Spleen (tissue), 11 donors: ENCODE measurements around the gene EP400. TPM values are rescaled to one million over a fixed set of nuclear protein-coding genes. Genes with fewer than 3 reads are reported as not detected.
"Not testable (repeated sequence)": the region's sequence is repeated elsewhere in the genome, so short reads cannot be mapped to it uniquely, and the experiment has no call there.

Source experiments
- DNase-seq: peaks from one replicate; pipeline ENCODE4 v3.0.0-alpha.2; 2020
- H3K27ac ChIP-seq, 8 donors: fragments of 200-600 bp; sonication (generic) in 7 of 8; 1 replicate in 4 of 8; 2 replicates in 4 of 8; pipeline versions ENCODE4 v1.5.0 to v1.8.0; 2016 to 2021; ENCODE audit warnings: inconsistent platforms in 4 of 8, mild to moderate bottlenecking in 4 of 8, moderate library complexity in 1 of 8
- H3K27me3 ChIP-seq, 7 donors: fragments of 200-600 bp; sonication (generic) in 6 of 7; replicated peaks in 1 of 7; 1 replicate in 4 of 7; 2 replicates in 3 of 7; pipeline versions ENCODE4 v1.5.0 to v1.8.0; 2016 to 2021; ENCODE audit warnings: inconsistent platforms in 3 of 7, mild to moderate bottlenecking in 1 of 7
- H3K36me3 ChIP-seq, 6 donors: fragments of 200-600 bp; sonication (generic) in 5 of 6; 1 replicate in 4 of 6; 2 replicates in 2 of 6; pipeline versions ENCODE4 v1.5.0 to v1.8.0; 2016 to 2021; ENCODE audit warnings: inconsistent platforms in 2 of 6
- H3K4me1 ChIP-seq, 6 donors: fragments of 200-600 bp; sonication (generic) in 5 of 6; 1 replicate in 3 of 6; 2 replicates in 3 of 6; pipeline versions ENCODE4 v1.5.0 to v1.8.0; 2016 to 2021; ENCODE audit warnings: inconsistent platforms in 3 of 6
- H3K4me3 ChIP-seq, 8 donors: fragments of 200-600 bp; sonication (generic) in 7 of 8; 1 replicate in 4 of 8; 2 replicates in 4 of 8; pipeline versions ENCODE4 v1.5.0 to v1.8.0; 2016 to 2021; ENCODE audit warnings: inconsistent platforms in 4 of 8, mild to moderate bottlenecking in 4 of 8, moderate library complexity in 2 of 8
- H3K9me3 ChIP-seq, 8 donors: fragments of 200-600 bp; sonication (generic) in 7 of 8; 1 replicate in 4 of 8; 2 replicates in 4 of 8; pipeline versions ENCODE4 v1.5.0 to v1.8.0; 2016 to 2021; ENCODE audit warnings: inconsistent platforms in 4 of 8
- POLR2A ChIP-seq, 3 donors: fragments of 450-650 bp; IDR thresholded peaks; one replicate each; pipeline ENCODE4 v1.5.1; 2017; ENCODE audit warnings: antibody characterized with exemption in 3 of 3, mild to moderate bottlenecking in 1 of 3
- POLR2AphosphoS5 ChIP-seq, 3 donors: sonication (generic); formaldehyde crosslinking; IDR thresholded peaks; one replicate each; pipeline ENCODE4 v1.5.1; 2017; ENCODE audit warnings: antibody characterized with exemption in 3 of 3
- WGBS, 5 donors: extraction: QIAGEN DNeasy Blood & Tissue Kit in 3 of 5; methylation state at CpG; one replicate each; pipeline versions ENCODE4 v1.1.5 to v1.1.7; 2013 to 2018; 5-methylcytosine and 5-hydroxymethylcytosine counted together
- intact Hi-C: fragments of 100-400 bp; cut with DNase I; formaldehyde crosslinking; loops from one replicate; pipeline ENCODE4 v1.15.0; 2023; ENCODE audit warnings: low total_unique reads
- polyA plus RNA-seq, 3 donors: library from polyadenylated mRNA; stranded (reverse); fragments of 200-250 nt; gene quantifications; one replicate each; pipeline ENCODE4 v1.2.1, GENCODE V29; 2013
- total RNA-seq, 7 donors: library from RNA; depleted of rRNA in 3 of 7; stranded (reverse); fragments of >200 nt in 3 of 7; fragmentation: NEBNext Ultra II Directional in 4 of 7; extraction: Animal tissue kit (Norgen Biotek cat#: 25700) in 4 of 7; gene quantifications; one replicate each; pipeline versions ENCODE4 v1.1.0 to v1.2.1, GENCODE V29; 2016 to 2021
- TF ChIP-seq, protein P1 (sequence below), 11 experiments: fragments of 200-600 bp in 7 of 11; fragments of 450-650 bp in 4 of 11; sonication (generic) in 4 of 11; IDR thresholded peaks in 8 of 11; conservative IDR thresholded peaks in 3 of 11; 1 replicate in 7 of 11; 2 replicates in 4 of 11; pipeline versions ENCODE4 v1.4.0 to v1.8.0; 2016 to 2021; ENCODE audit warnings: antibody characterized with exemption in 11 of 11, inconsistent platforms in 4 of 11, mild to moderate bottlenecking in 1 of 11
- donor health status: healthy with polysubstance abuse.
- donor health status: DM: no; HTN: no; CAD: no; lungs with moderate emphysema.
- donor health status: DM: no; HTN: no; CAD: no.
- donor health status: Bipolar disorder and iron deficiency.
- donor health status: healthy.
- donor health status: DM: no; HTN: no; CAD: no.
- donor health status: DM: yes; HTN: yes; CAD: no.

Gene EP400
- total and polyA plus RNA-seq, 10 donors, result 11.8 to 70.2 (median 45.6) TPM

- peaks cover 0 to 100% (median 81%) of the 10 kb centered on the region in 6 donors for H3K36me3 ChIP-seq
- intact Hi-C loops, result no loop called here
- H3K4me1 ChIP-seq, result peaks cover 0 to 26% (median 0%) of the 10 kb centered on the region in 6 donors
- no peak for DNase-seq
- no peak for TF ChIP-seq POLR2A (IDR thresholded peaks at IDR 0.05)
- H3K27me3 ChIP-seq, result no peaks in the 10 kb centered on the region
- no peak overlapping the region for H3K27ac ChIP-seq
- no peak overlapping the region for H3K4me3 ChIP-seq
- WGBS, 5 donors, result 94 to 98% (median 96%) methylated on average over 6 of the region's 6 CpGs
- no peaks in the 10 kb centered on the region for H3K9me3 ChIP-seq
These were observed 33.3 kb downstream of the EP400 start for GRCh38 chr12:131983026-131983425.

DNA sequence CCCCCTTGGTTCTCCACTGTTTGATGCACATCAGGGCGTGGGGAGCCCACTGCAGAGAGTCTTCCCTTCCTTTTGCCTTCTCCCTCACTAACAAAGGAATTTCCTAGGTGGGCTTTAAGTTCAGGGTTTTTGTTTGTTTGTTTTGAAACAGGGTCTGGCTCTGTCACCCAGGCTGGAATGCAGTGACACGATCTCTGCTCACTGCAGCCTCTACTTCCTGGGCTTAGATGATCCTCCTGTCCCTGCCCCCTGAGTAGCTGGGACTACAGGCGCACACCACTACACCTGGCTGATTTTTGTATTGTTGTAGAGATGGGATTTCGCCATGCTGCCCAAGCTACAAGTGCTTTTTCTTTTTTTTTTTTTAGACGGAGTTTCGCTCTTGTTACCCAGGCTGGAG, 33.8 kb downstream of the EP400 start:
- 89 to 91% (median 91%) methylated on average over 6 of the region's 6 CpGs for WGBS, 5 donors

GRCh38 chr12:131984334-131984733, 34.6 kb downstream of the EP400 start:
- 48 to 64% (median 55%) methylated on average over 3 of the region's 3 CpGs for WGBS, 5 donors
- Histone ChIP-seq H3K36me3 (peaks cover 4 to 100% (median 94%) of the 10 kb centered on the region in 6 donors), H3K4me1 (peaks cover 0 to 26% (median 0%) of the 10 kb centered on the region in 6 donors), H3K4me3 (no peak overlapping the region), H3K27ac (peak overlapping the region in 4 of 8 donors; percentile 69 to 82 (median 80)), H3K27me3 (no peaks in the 10 kb centered on the region), H3K9me3 (no peaks in the 10 kb centered on the region)
- intact Hi-C loops, result no loop called here
- TF ChIP-seq POLR2A (IDR thresholded peaks at IDR 0.05) (no peak), POLR2AphosphoS5 (IDR thresholded peaks at IDR 0.05) (no peak)
- TF ChIP-seq, protein P1, sequence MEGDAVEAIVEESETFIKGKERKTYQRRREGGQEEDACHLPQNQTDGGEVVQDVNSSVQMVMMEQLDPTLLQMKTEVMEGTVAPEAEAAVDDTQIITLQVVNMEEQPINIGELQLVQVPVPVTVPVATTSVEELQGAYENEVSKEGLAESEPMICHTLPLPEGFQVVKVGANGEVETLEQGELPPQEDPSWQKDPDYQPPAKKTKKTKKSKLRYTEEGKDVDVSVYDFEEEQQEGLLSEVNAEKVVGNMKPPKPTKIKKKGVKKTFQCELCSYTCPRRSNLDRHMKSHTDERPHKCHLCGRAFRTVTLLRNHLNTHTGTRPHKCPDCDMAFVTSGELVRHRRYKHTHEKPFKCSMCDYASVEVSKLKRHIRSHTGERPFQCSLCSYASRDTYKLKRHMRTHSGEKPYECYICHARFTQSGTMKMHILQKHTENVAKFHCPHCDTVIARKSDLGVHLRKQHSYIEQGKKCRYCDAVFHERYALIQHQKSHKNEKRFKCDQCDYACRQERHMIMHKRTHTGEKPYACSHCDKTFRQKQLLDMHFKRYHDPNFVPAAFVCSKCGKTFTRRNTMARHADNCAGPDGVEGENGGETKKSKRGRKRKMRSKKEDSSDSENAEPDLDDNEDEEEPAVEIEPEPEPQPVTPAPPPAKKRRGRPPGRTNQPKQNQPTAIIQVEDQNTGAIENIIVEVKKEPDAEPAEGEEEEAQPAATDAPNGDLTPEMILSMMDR (IDR thresholded peaks at IDR 0.05 in 8 of 11, conservative IDR thresholded peaks at IDR 0.05 in 3 of 11), result no peak
- no peak for DNase-seq

More for the DNA sequence above, 33.8 kb downstream of the EP400 start:
- no peak overlapping the region for H3K4me3 ChIP-seq
- intact Hi-C loops, result no loop called here
- H3K4me1 ChIP-seq, result peaks cover 0 to 26% (median 0%) of the 10 kb centered on the region in 6 donors
- no peak for TF ChIP-seq POLR2A (IDR thresholded peaks at IDR 0.05)
- no peak for TF ChIP-seq POLR2AphosphoS5 (IDR thresholded peaks at IDR 0.05)
- TF ChIP-seq, protein P1 (IDR thresholded peaks at IDR 0.05 in 8 of 11, conservative IDR thresholded peaks at IDR 0.05 in 3 of 11), result no peak
- no peak for DNase-seq
- peaks cover 3 to 100% (median 86%) of the 10 kb centered on the region in 6 donors for H3K36me3 ChIP-seq
- no peaks in the 10 kb centered on the region for H3K27me3 ChIP-seq
- no peaks in the 10 kb centered on the region for H3K9me3 ChIP-seq
- no peak overlapping the region for H3K27ac ChIP-seq

- intact Hi-C loops, H3K9me3 ChIP-seq: not testable (repeated sequence)
These were observed 35.8 kb downstream of the EP400 start for GRCh38 chr12:131985510-131985875.

GRCh38 chr12:131986361-131986760, 36.6 kb downstream of the EP400 start:
- Histone ChIP-seq H3K9me3 (no peaks in the 10 kb centered on the region), H3K27ac (peak overlapping the region in 3 of 8 donors; percentile 81 to 82 (median 81)), H3K4me3 (no peak overlapping the region), H3K36me3 (peaks cover 4 to 100% (median 92%) of the 10 kb centered on the region in 6 donors), H3K4me1 (peaks cover 0 to 26% (median 0%) of the 10 kb centered on the region in 6 donors), H3K27me3 (no peaks in the 10 kb centered on the region)
- DNase-seq, result no peak
- intact Hi-C loops, result no loop called here
- no peak for TF ChIP-seq POLR2AphosphoS5 (IDR thresholded peaks at IDR 0.05)
- TF ChIP-seq, protein P1 (IDR thresholded peaks at IDR 0.05 in 8 of 11, conservative IDR thresholded peaks at IDR 0.05 in 3 of 11), result no peak
- TF ChIP-seq POLR2A (IDR thresholded peaks at IDR 0.05), result no peak
- WGBS, 5 donors, result 94 to 97% (median 97%) methylated on average over 16 to 17 of the region's 17 CpGs

More at GRCh38 chr12:131985510-131985875, 35.8 kb downstream of the EP400 start:
- Histone ChIP-seq H3K4me3 (peak overlapping the region in 2 of 8 donors; percentile 22 to 51), H3K27ac (peak overlapping the region in 7 of 8 donors; percentile 57 to 82 (median 78)), H3K36me3 (peaks cover 4 to 100% (median 92%) of the 10 kb centered on the region in 6 donors), H3K4me1 (peaks cover 0 to 26% (median 0%) of the 10 kb centered on the region in 6 donors)
- 62 to 90% (median 66%) methylated on average over 11 of the region's 11 CpGs for WGBS, 5 donors
- not testable (repeated sequence) for DNase-seq, H3K27me3 ChIP-seq
